Uterus (tissue), 4 donors: ENCODE results near the gene DOCK4. TPM values are rescaled to one million over a fixed set of nuclear protein-coding genes. Genes with fewer than 3 reads are reported as not detected.
A peak's percentile ranks its signal among the peaks of the same experiment; 100 is the strongest.

Experiments used
- DNase-seq, 2 donors: peaks; one replicate each; pipeline ENCODE4 v3.0.0-alpha.2; 2019 to 2020
- H3K27ac ChIP-seq, 2 donors: fragments of 200-600 bp; sonication (generic); 1 replicate in 1 of 2; 2 replicates in 1 of 2; pipeline ENCODE4 v1.5.1; 2016 to 2018
- H3K27me3 ChIP-seq, 2 donors: fragments of 200-600 bp; sonication (generic); one replicate each; pipeline ENCODE4 v1.5.1; 2018 to 2019; ENCODE audit warnings: control low read depth in 1 of 2
- H3K36me3 ChIP-seq, 2 donors: fragments of 200-600 bp; sonication (generic); one replicate each; pipeline ENCODE4 v1.5.1; 2019; ENCODE audit warnings: control low read depth in 1 of 2
- H3K4me1 ChIP-seq, 2 donors: fragments of 200-600 bp; sonication (generic); one replicate each; pipeline ENCODE4 v1.5.1; 2018 to 2019; ENCODE audit warnings: control low read depth in 1 of 2
- H3K4me3 ChIP-seq, 2 donors: fragments of 200-600 bp; sonication (generic); 1 replicate in 1 of 2; 2 replicates in 1 of 2; pipeline ENCODE4 v1.5.1; 2018 to 2019; ENCODE audit warnings: mild to moderate bottlenecking in 1 of 2
- H3K9me3 ChIP-seq, 2 donors: fragments of 200-600 bp; sonication (generic); one replicate each; pipeline ENCODE4 v1.5.1; 2019; ENCODE audit warnings: control low read depth in 1 of 2
- CTCF ChIP-seq, 4 experiments: fragments of 200-600 bp in 2 of 4; fragments of 450-650 bp in 2 of 4; sonication (generic) in 2 of 4; IDR thresholded peaks; one replicate each; pipeline ENCODE4 v1.5.1; 2016 to 2019; ENCODE audit warnings: antibody characterized with exemption in 4 of 4, mild to moderate bottlenecking in 2 of 4, moderate library complexity in 1 of 4
- POLR2A ChIP-seq, 2 donors: fragments of 450-650 bp; IDR thresholded peaks; one replicate each; pipeline ENCODE4 v1.6.1; 2016; ENCODE audit warnings: antibody characterized with exemption in 2 of 2, mild to moderate bottlenecking in 1 of 2, moderate library complexity in 1 of 2
- intact Hi-C: fragments of 100-400 bp; cut with DNase I; formaldehyde crosslinking; loops from one replicate; pipeline ENCODE4 v1.15.1; 2023; ENCODE audit warnings: low total_unique reads
- total RNA-seq, 4 donors: library from RNA; depleted of rRNA in 3 of 4; stranded (reverse); fragments of >200 nt in 3 of 4; gene quantifications; one replicate each; pipeline versions ENCODE4 v1.1.0 to v1.2.4, GENCODE V29; 2014 to 2023
- donor health status: DM: yes; HTN: yes; CAD: no.

DOCK4 gene
- total RNA-seq, 4 donors from 2014 or later: 48.8 to 217 (median 72.3) TPM

GRCh38 chr7:111954056-111954455 is 252.1 kb downstream of the DOCK4 start:
- DNase-seq: no peak
- intact Hi-C loops: no loop called here
- H3K27ac ChIP-seq: peak overlapping the region; percentile 57 to 79
- no peaks in the 10 kb centered on the region for H3K27me3 ChIP-seq
- H3K9me3 ChIP-seq: no peaks in the 10 kb centered on the region
- H3K4me1 ChIP-seq: no peaks in the 10 kb centered on the region
- H3K4me3 ChIP-seq: no peak overlapping the region
- no peak for TF ChIP-seq POLR2A (IDR thresholded peaks at IDR 0.05)
- no peak for TF ChIP-seq CTCF (IDR thresholded peaks at IDR 0.05)
- H3K36me3 ChIP-seq: no peaks in the 10 kb centered on the region

GRCh38 chr7:111953611-111954010 is 252.6 kb downstream of the DOCK4 start:
- no peaks in the 10 kb centered on the region for H3K4me1 ChIP-seq
- no peaks in the 10 kb centered on the region for H3K9me3 ChIP-seq
- no peaks in the 10 kb centered on the region for H3K36me3 ChIP-seq
- H3K27ac ChIP-seq: peak overlapping the region in 1 of 2 donors; percentile 79
- H3K4me3 ChIP-seq: no peak overlapping the region
- TF ChIP-seq POLR2A (IDR thresholded peaks at IDR 0.05) (no peak), CTCF (IDR thresholded peaks at IDR 0.05) (no peak)
- H3K27me3 ChIP-seq: no peaks in the 10 kb centered on the region
- intact Hi-C loops: no loop called here
- DNase-seq: no peak

GRCh38 chr7:111952783-111953182 is 253.4 kb downstream of the DOCK4 start:
- TF ChIP-seq CTCF (IDR thresholded peaks at IDR 0.05) (no peak), POLR2A (IDR thresholded peaks at IDR 0.05) (no peak)
- no peak overlapping the region for H3K4me3 ChIP-seq
- intact Hi-C loops: no loop called here

GRCh38 chr7:111951052-111951451 is 255.1 kb downstream of the DOCK4 start:
- H3K4me3 ChIP-seq: no peak overlapping the region
- no peaks in the 10 kb centered on the region for H3K4me1 ChIP-seq
- no peak overlapping the region for H3K27ac ChIP-seq
- no peaks in the 10 kb centered on the region for H3K36me3 ChIP-seq
- DNase-seq: no peak
- intact Hi-C loops: no loop called here
- H3K9me3 ChIP-seq: no peaks in the 10 kb centered on the region
- no peak for TF ChIP-seq CTCF (IDR thresholded peaks at IDR 0.05)
- TF ChIP-seq POLR2A (IDR thresholded peaks at IDR 0.05): no peak
- no peaks in the 10 kb centered on the region for H3K27me3 ChIP-seq

More at GRCh38 chr7:111952783-111953182, 253.4 kb downstream of the DOCK4 start:
- no peaks in the 10 kb centered on the region for H3K4me1 ChIP-seq
- DNase-seq: no peak
- H3K27me3 ChIP-seq: no peaks in the 10 kb centered on the region
- no peaks in the 10 kb centered on the region for H3K9me3 ChIP-seq
- no peaks in the 10 kb centered on the region for H3K36me3 ChIP-seq
- H3K27ac ChIP-seq: peak overlapping the region in 1 of 2 donors; percentile 79

- intact Hi-C loops: no loop called here
- H3K27me3 ChIP-seq: no peaks in the 10 kb centered on the region
- TF ChIP-seq POLR2A (IDR thresholded peaks at IDR 0.05) (no peak), CTCF (IDR thresholded peaks at IDR 0.05) (no peak)
- H3K4me3 ChIP-seq: no peak overlapping the region
- H3K27ac ChIP-seq: no peak overlapping the region
- no peaks in the 10 kb centered on the region for H3K4me1 ChIP-seq
- no peaks in the 10 kb centered on the region for H3K36me3 ChIP-seq
- no peak for DNase-seq
- no peaks in the 10 kb centered on the region for H3K9me3 ChIP-seq
Observed at GRCh38 chr7:111942450-111943081, 263.6 kb downstream of the DOCK4 start.
